Measurements from ENCODE around the gene KCNA4.

GRCh38 chr11:30059172-30059815 is 42.5 kb upstream of the KCNA4 start:
- TF ChIP-seq CTCF (conservative IDR thresholded peaks at IDR 0.05 in 1 of 2, IDR thresholded peaks at IDR 0.05 in 1 of 2; ENCODE audit: low read depth in 1 of 2, low read length in 2 of 2): no peak
- TF ChIP-seq EZH2 (IDR thresholded peaks at IDR 0.05; ENCODE audit: low read length, missing control alignments): no peak
